ENCODE data around the gene MEGF6. TPM values are rescaled to one million over a fixed set of nuclear protein-coding genes. Genes with fewer than 3 reads are reported as not detected.
"Not testable (repeated sequence)": the region's sequence is repeated elsewhere in the genome, so short reads cannot be mapped to it uniquely, and the experiment has no call there.

Gene MEGF6
- total RNA-seq, 1 experiment from 2014 or later: 4.7 TPM

- no peak for DNase-seq (ENCODE audit: low read depth)
These were observed 16.4 kb upstream of the MEGF6 start for GRCh38 chr1:3627515-3628253.

GRCh38 chr1:3626025-3626424 lies 14.7 kb upstream of the MEGF6 start:
- no peak for DNase-seq (ENCODE audit: low read depth)

- peak; percentile 43 for DNase-seq (ENCODE audit: low read depth)
These were observed 14.0 kb upstream of the MEGF6 start for GRCh38 chr1:3625151-3625907.

GRCh38 chr1:3624200-3625136 lies 13.2 kb upstream of the MEGF6 start, which contains the start of gene TPRG1L:
Gene TPRG1L, plus strand, starts transcription at chr1:3625015. Its CDS starts 58 bp downstream, at chr1:3625073.
- peak; percentile 93 for DNase-seq (ENCODE audit: low read depth)

- no peak for DNase-seq (ENCODE audit: low read depth)
These were observed 12.3 kb upstream of the MEGF6 start for GRCh38 chr1:3623441-3624199.

GRCh38 chr1:3622102-3622501 lies 10.8 kb upstream of the MEGF6 start:
- DNase-seq (ENCODE audit: low read depth): not testable (repeated sequence)

GRCh38 chr1:3621151-3621671 lies 9.9 kb upstream of the MEGF6 start:
- peak; percentile 47 for DNase-seq (ENCODE audit: low read depth)

- DNase-seq (ENCODE audit: low read depth): no peak
These were observed 9.4 kb upstream of the MEGF6 start for GRCh38 chr1:3620708-3621107.

GRCh38 chr1:3618881-3619671 lies 7.8 kb upstream of the MEGF6 start:
- DNase-seq (ENCODE audit: low read depth): peak; percentile 66

- DNase-seq (ENCODE audit: low read depth): no peak
These were observed 7.2 kb upstream of the MEGF6 start for GRCh38 chr1:3618531-3618880.

- no peak for DNase-seq (ENCODE audit: low read depth)
These were observed 6.6 kb upstream of the MEGF6 start for GRCh38 chr1:3617806-3618345.

- DNase-seq (ENCODE audit: low read depth): no peak
These were observed 5.6 kb upstream of the MEGF6 start for GRCh38 chr1:3616861-3617260.

GRCh38 chr1:3614755-3615742 lies 3.7 kb upstream of the MEGF6 start:
- DNase-seq (ENCODE audit: low read depth): no peak

GRCh38 chr1:3612123-3612522 lies 815 bp upstream of the MEGF6 start:
- DNase-seq (ENCODE audit: low read depth): no peak

- DNase-seq (ENCODE audit: low read depth): no peak
These were observed 660 bp downstream of the MEGF6 start for GRCh38 chr1:3610527-3611169.

- DNase-seq (ENCODE audit: low read depth): no peak
These were observed 1.4 kb downstream of the MEGF6 start for GRCh38 chr1:3609769-3610526.

- DNase-seq (ENCODE audit: low read depth): no peak
These were observed 2.1 kb downstream of the MEGF6 start for GRCh38 chr1:3609016-3609768.
